GM06990 (cell line): ENCODE results near the gene ZNF394.

Source experiments
- DNase-seq: peaks from one replicate; pipeline ENCODE4 v3.0.0-alpha.2; 2011; ENCODE audit not compliant: insufficient read length; ENCODE audit errors: extremely low read depth
- H3K27me3 ChIP-seq: replicated peaks from 2 replicates; pipeline ENCODE4 v1.6.0; 2011; ENCODE audit warnings: low read length; ENCODE audit not compliant: control insufficient read depth, insufficient read depth
- H3K36me3 ChIP-seq: 2 replicates; pipeline ENCODE4 v1.5.1; 2011; ENCODE audit warnings: low read length; ENCODE audit not compliant: control insufficient read depth, insufficient read depth
- H3K4me3 ChIP-seq: replicated peaks from 2 replicates; pipeline ENCODE4 v1.5.1; 2011; ENCODE audit warnings: low read depth, mild to moderate bottlenecking, control low read depth, low read length
- TF ChIP-seq, protein P1 (sequence below): IDR thresholded peaks from 2 replicates; pipeline ENCODE4 v1.5.1; 2011; ENCODE audit warnings: low read length, control low read depth, mild to moderate bottlenecking, inconsistent platforms; ENCODE audit not compliant: insufficient read depth, poor library complexity, severe bottlenecking

ZNF394 gene

GRCh38 chr7:99489235-99489634 is 10.8 kb downstream of the ZNF394 start:
- DNase-seq = no peak
- Histone ChIP-seq H3K27me3 (no peaks in the 10 kb centered on the region), H3K36me3 (peaks cover 16% of the 10 kb centered on the region), H3K4me3 (no peak overlapping the region)
- TF ChIP-seq, protein P1, sequence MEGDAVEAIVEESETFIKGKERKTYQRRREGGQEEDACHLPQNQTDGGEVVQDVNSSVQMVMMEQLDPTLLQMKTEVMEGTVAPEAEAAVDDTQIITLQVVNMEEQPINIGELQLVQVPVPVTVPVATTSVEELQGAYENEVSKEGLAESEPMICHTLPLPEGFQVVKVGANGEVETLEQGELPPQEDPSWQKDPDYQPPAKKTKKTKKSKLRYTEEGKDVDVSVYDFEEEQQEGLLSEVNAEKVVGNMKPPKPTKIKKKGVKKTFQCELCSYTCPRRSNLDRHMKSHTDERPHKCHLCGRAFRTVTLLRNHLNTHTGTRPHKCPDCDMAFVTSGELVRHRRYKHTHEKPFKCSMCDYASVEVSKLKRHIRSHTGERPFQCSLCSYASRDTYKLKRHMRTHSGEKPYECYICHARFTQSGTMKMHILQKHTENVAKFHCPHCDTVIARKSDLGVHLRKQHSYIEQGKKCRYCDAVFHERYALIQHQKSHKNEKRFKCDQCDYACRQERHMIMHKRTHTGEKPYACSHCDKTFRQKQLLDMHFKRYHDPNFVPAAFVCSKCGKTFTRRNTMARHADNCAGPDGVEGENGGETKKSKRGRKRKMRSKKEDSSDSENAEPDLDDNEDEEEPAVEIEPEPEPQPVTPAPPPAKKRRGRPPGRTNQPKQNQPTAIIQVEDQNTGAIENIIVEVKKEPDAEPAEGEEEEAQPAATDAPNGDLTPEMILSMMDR = no peak

GRCh38 chr7:99485094-99485493 is 15.0 kb downstream of the ZNF394 start:
- TF ChIP-seq, protein P1 = no peak
- DNase-seq = no peak
- no peak overlapping the region for H3K4me3 ChIP-seq
- H3K36me3 ChIP-seq = peaks cover 6% of the 10 kb centered on the region
- no peaks in the 10 kb centered on the region for H3K27me3 ChIP-seq

DNA sequence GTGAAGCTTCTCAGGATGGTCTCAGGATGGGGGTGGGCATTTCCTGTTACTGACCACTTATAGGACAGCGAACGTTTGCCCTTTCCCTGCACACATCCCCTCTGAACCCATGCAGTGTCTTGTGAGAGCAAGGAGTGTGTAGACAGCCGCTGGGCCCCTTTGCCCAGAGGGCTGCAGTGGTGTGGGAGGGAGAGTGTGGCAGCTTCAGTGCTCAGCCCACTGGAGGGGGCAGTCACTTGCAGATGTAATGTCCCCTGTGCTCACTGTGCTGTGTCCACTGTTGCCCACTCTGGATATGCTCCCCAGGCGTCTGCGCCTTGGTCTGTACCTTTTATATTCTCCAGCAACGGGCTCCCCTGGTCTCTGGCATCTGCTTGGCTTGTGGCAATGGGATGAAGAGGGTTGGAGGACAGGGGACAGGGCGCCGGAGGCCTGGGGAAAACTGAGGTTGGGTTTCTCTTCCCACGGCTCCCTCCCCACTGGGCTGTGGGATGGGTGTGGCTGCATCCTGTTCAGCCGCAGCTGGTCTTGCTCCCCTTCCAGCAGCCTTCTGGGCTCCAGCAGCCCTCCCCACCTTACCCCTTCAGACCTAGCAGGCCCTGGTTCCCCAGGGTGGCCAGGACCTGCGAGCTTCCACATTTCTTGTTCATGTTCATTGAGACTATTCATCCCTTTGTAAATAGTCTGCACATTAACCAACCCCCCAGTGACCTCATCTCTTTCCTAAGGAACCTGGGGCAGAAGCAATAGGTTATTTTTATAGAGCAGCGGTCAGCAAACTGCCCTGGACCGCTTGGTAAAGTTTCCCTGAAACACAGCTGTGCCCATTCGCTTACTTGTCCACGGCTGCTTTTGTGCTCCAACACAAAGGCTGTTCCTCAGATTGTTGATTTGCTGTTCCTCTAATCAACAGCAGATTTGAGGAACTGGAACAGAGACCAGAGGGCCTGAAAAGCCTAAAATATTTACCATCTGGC is 21.3 kb downstream of the ZNF394 start:
- TF ChIP-seq, protein P1 = no peak
- no peaks in the 10 kb centered on the region for H3K27me3 ChIP-seq
- DNase-seq = no peak
- peaks cover 7% of the 10 kb centered on the region for H3K36me3 ChIP-seq
- H3K4me3 ChIP-seq = no peak overlapping the region

DNA sequence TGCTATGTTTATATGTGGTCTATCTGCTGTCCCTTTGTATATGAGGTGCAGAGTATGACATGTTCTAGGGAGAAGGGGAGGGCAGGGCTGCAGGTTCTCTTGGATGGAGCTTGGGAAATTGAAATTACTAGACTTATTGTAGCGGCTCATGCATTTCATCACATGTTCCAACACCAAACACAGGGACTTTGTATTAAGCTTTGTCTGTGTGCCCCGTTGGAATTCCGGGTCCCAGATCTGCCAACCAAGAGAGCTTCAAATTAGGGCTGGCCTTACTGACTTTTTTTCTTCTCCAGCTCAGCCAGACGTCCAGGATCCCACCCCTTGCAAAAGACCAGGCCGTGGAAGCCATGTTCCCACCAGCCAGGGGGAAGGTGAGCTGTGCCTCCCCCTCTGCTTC is 24.0 kb downstream of the ZNF394 start:
- TF ChIP-seq, protein P1 = no peak
- DNase-seq = no peak
- Histone ChIP-seq H3K4me3 (no peak overlapping the region), H3K36me3 (peaks cover 7% of the 10 kb centered on the region), H3K27me3 (no peaks in the 10 kb centered on the region)

DNA sequence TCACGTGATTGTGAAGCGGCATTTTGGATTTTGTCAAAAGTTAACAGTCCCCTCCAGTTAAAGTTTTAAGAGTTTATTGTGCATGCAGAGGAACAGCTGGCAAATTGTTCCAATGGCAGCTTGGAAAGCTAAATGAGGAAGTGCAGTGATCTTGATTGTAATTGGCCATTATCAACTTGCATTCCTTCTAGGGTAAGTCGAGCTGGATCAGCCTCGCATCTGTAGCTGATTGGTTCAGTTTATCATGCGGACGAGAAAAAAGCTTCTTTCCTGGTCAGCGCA is 26.8 kb downstream of the ZNF394 start:
- Histone ChIP-seq H3K4me3 (peak overlapping the region; percentile 95), H3K27me3 (no peaks in the 10 kb centered on the region), H3K36me3 (peaks cover 4% of the 10 kb centered on the region)
- TF ChIP-seq, protein P1 = no peak
- DNase-seq = no peak
